ENCODE data around the gene DUOX1. TPM values are rescaled to one million over a fixed set of nuclear protein-coding genes. Genes with fewer than 3 reads are reported as not detected.

The DUOX1 gene
- total and polyA plus RNA-seq, 2 of the 13 experiments (the other 11 are each of a cell fraction or from before 2014, with no cell fraction given), result 0.03 TPM; not detected in 1

GRCh38 chr15:45118131-45118588, 11.6 kb upstream of the DUOX1 start (continued):
- TF ChIP-seq PREB (CRISPR knock-in tag; IDR thresholded peaks at IDR 0.05), result no peak
- TF ChIP-seq ONECUT2 (CRISPR knock-in tag; IDR thresholded peaks at IDR 0.05), result no peak
- TF ChIP-seq ZBTB49 (CRISPR knock-in tag; IDR thresholded peaks at IDR 0.05; ENCODE audit: borderline replicate concordance), result no peak
- no peak for TF ChIP-seq BATF2 (CRISPR knock-in tag; IDR thresholded peaks at IDR 0.05)
- TF ChIP-seq KLF9 (CRISPR knock-in tag; IDR thresholded peaks at IDR 0.05; ENCODE audit: low read depth), result no peak
- no peak for TF ChIP-seq CREB1 (IDR thresholded peaks at IDR 0.05)
- TF ChIP-seq CREB1 (CRISPR knock-in tag; IDR thresholded peaks at IDR 0.05), result peak; percentile 34; the same call in 1 of the 2 replicates
- TF ChIP-seq ZNF782 (CRISPR knock-in tag; IDR thresholded peaks at IDR 0.05; ENCODE audit: borderline replicate concordance), result no peak
- TF ChIP-seq ZNF652 (CRISPR knock-in tag; IDR thresholded peaks at IDR 0.05; ENCODE audit: borderline replicate concordance, low read depth), result no peak
- no peak for TF ChIP-seq ZSCAN20 (CRISPR knock-in tag; IDR thresholded peaks at IDR 0.05; ENCODE audit: borderline replicate concordance)
- TF ChIP-seq HNF1B (CRISPR knock-in tag; IDR thresholded peaks at IDR 0.05), result peak; percentile 82; the same call in 1 of the 2 replicates
- TF ChIP-seq GMEB2 (CRISPR knock-in tag; IDR thresholded peaks at IDR 0.05; ENCODE audit: low read depth), result no peak
- peak; percentile 70; the same call in 1 of the 2 replicates for TF ChIP-seq SPEN (CRISPR knock-in tag; IDR thresholded peaks at IDR 0.05; ENCODE audit: low read depth)
- peak; percentile 81 to 93 for TF ChIP-seq HMGXB4 (CRISPR knock-in tag; IDR thresholded peaks at IDR 0.05; ENCODE audit: borderline replicate concordance in 1 of 2, low read depth in 1 of 2)
- no peak for TF ChIP-seq ZBTB34 (CRISPR knock-in tag; IDR thresholded peaks at IDR 0.05)
- TF ChIP-seq PAF1 (CRISPR knock-in tag; IDR thresholded peaks at IDR 0.05), result no peak
- TF ChIP-seq ZNF3 (CRISPR knock-in tag; IDR thresholded peaks at IDR 0.05), result no peak
- TF ChIP-seq MED8 (CRISPR knock-in tag; IDR thresholded peaks at IDR 0.05; ENCODE audit: insufficient replicate concordance), result no peak
- TF ChIP-seq KLF11 (CRISPR knock-in tag; IDR thresholded peaks at IDR 0.05), result no peak
- no peak for TF ChIP-seq PAWR (CRISPR knock-in tag; IDR thresholded peaks at IDR 0.05; ENCODE audit: borderline replicate concordance)
